ENCODE measurements around the gene ACOT4. TPM values are rescaled to one million over a fixed set of nuclear protein-coding genes. Genes with fewer than 3 reads are reported as not detected.

The ACOT4 gene
- total and polyA plus RNA-seq, 2 of the 8 experiments (the other 6 are each of a cell fraction or from before 2014, with no cell fraction given) = 0.80 to 1.1 TPM

- no peak overlapping the region for H2AFZ ChIP-seq (ENCODE audit: low read length)
- no peak overlapping the region for H2BK120ac ChIP-seq (replicated peaks; ENCODE audit: low read depth, low read length)
- no peak overlapping the region for H3K23ac ChIP-seq (ENCODE audit: insufficient read length)
- no peaks in the 10 kb centered on the region for H4K20me1 ChIP-seq (replicated peaks in 1 of 2; ENCODE audit: control insufficient read depth in 1 of 2, insufficient read depth in 2 of 2, low read length in 2 of 2)
- H4K8ac ChIP-seq (ENCODE audit: extremely low read depth, insufficient read depth, low read length) = no peak overlapping the region
- no peak overlapping the region for H3K4me3 ChIP-seq (ENCODE audit: extremely low read depth in 1 of 4, insufficient read depth in 2 of 4, low read depth in 3 of 4, low read length in 4 of 4)
- peaks cover 0 to 5% (median 1%) of the 10 kb centered on the region in 4 experiments; a peak in 4 of 7 replicates for H3K4me1 ChIP-seq (replicated peaks in 1 of 4; ENCODE audit: control insufficient read depth in 3 of 4, insufficient read depth in 4 of 4, low read length in 3 of 4)
- H2BK20ac ChIP-seq (ENCODE audit: low read length) = no peak overlapping the region
- H3K56ac ChIP-seq (replicated peaks; ENCODE audit: insufficient read length, low read depth, low read length) = no peak overlapping the region
- no peaks in the 10 kb centered on the region for H3K79me2 ChIP-seq (ENCODE audit: control insufficient read depth in 1 of 2, insufficient read depth in 2 of 2, low read length in 2 of 2)
- no peak overlapping the region for H4K5ac ChIP-seq (ENCODE audit: insufficient read length, low read depth, low read length)
- H4K91ac ChIP-seq (replicated peaks; ENCODE audit: insufficient read length, low read length) = no peak overlapping the region
- H2AK5ac ChIP-seq (ENCODE audit: low read depth, low read length) = no peak overlapping the region
- no peaks in the 10 kb centered on the region for H3K27me3 ChIP-seq (replicated peaks in 1 of 4; ENCODE audit: control insufficient read depth in 3 of 4, extremely low read depth in 1 of 4, insufficient read depth in 3 of 4, low read length in 3 of 4)
- H3K36me3 ChIP-seq (ENCODE audit: control insufficient read depth in 2 of 4, insufficient read depth in 4 of 4, low read length in 3 of 4) = no peaks in the 10 kb centered on the region
- peaks cover 7% of the 10 kb centered on the region; the same call in 1 of the 2 replicates for H3K23me2 ChIP-seq (ENCODE audit: low read depth, low read length)
- no peaks in the 10 kb centered on the region for H3K9me3 ChIP-seq (ENCODE audit: insufficient read depth in 2 of 2, low read depth in 1 of 2, low read length in 1 of 2)
- FAIRE-seq (no peak), DNase-seq (ENCODE audit: low read depth in 1 of 2, low spot score in 2 of 2) (no peak)
- H3K79me1 ChIP-seq (ENCODE audit: low read depth, low read length) = no peaks in the 10 kb centered on the region
- ChIA-PET POLR2A (ENCODE audit: partially characterized antibody) (interaction anchor here (1.0 kb wide), 1 partner anchor 18 kb away, joined by 5 read pairs; the partner anchor contains the start of gene ACOT6), CTCF (ENCODE audit: partially characterized antibody) (interaction anchor here (0.7 to 6.5 kb wide), 3 partner anchors 91 to 158 kb away, joined by 3 to 52 read pairs (median 6); no protein-coding TSS in a partner anchor)
- H3K14ac ChIP-seq (ENCODE audit: insufficient read length) = no peak overlapping the region
- no peak overlapping the region for H3K18ac ChIP-seq (ENCODE audit: extremely low read depth, low read length)
- H3K4me2 ChIP-seq (ENCODE audit: insufficient read depth in 1 of 2, low read depth in 2 of 2, low read length in 2 of 2) = no peak overlapping the region
- WGBS, 2 experiments (ENCODE audit: extremely low coverage in 1 of 2, insufficient coverage in 1 of 2, insufficient read length in 1 of 2, insufficient replicate concordance in 2 of 2, low coverage in 1 of 2, low lambda C conversion rate in 2 of 2, missing lambda C conversion rate in 1 of 2) = 89% methylated on average over 10 of the region's 10 CpGs; no CpG with 5 or more reads in 1 of the 2 experiments
- H2BK12ac ChIP-seq (ENCODE audit: low read depth, low read length) = no peak overlapping the region
- H2BK5ac ChIP-seq (ENCODE audit: low read depth, low read length) = no peak overlapping the region
- no peak overlapping the region for H3K27ac ChIP-seq (ENCODE audit: low read depth, low read length)
- no peak overlapping the region; the same call in 1 of the 2 replicates for H2BK15ac ChIP-seq (ENCODE audit: low read length)
- H3K9ac ChIP-seq (replicated peaks in 1 of 4; ENCODE audit: extremely low read depth in 1 of 4, low read depth in 3 of 4, low read length in 3 of 4) = no peak overlapping the region
- H3K4ac ChIP-seq (replicated peaks; ENCODE audit: insufficient read length, low read depth, low read length) = no peak overlapping the region
- TF ChIP-seq RFX5 (IDR thresholded peaks at IDR 0.05; ENCODE audit: borderline replicate concordance, low read depth, low read length) = no peak
- TF ChIP-seq SIRT6 (IDR thresholded peaks at IDR 0.05; ENCODE audit: low read length) = no peak
- TF ChIP-seq CREB1 (IDR thresholded peaks at IDR 0.05) = no peak
- no peak for TF ChIP-seq TAF1 (IDR thresholded peaks at IDR 0.05; ENCODE audit: low read depth, low read length)
- no peak for TF ChIP-seq FOSL1 (IDR thresholded peaks at IDR 0.05; ENCODE audit: insufficient read depth, low read depth, low read length)
- no peak for TF ChIP-seq SAP30 (IDR thresholded peaks at IDR 0.05; ENCODE audit: insufficient read depth, insufficient replicate concordance, low read length)
- no peak for TF ChIP-seq SP2 (IDR thresholded peaks at IDR 0.05; ENCODE audit: low read length)
- TF ChIP-seq RAD21 (IDR thresholded peaks at IDR 0.05 in 1 of 2, conservative IDR thresholded peaks at IDR 0.05 in 1 of 2; ENCODE audit: low read depth in 2 of 2, low read length in 2 of 2) = no peak
These were observed 38.5 kb downstream of the ACOT4 start for GRCh38 chr14:73630009-73630780.

All from H1 (cell line).